GM18508 (cell line): Measurements from ENCODE around the gene RELN.

ENCODE experiments used
- ATAC-seq: cut with Tn5 transposase; IDR thresholded peaks from one replicate; pipeline ENCODE4 v1.9.1; 2021; ENCODE audit warnings: moderate number of reproducible peaks; ENCODE audit not compliant: insufficient read depth, unreplicated experiment

RELN gene

GRCh38 chr7:103748680-103749079 lies 240.8 kb downstream of the RELN start:
- ATAC-seq, result no peak

- ATAC-seq, result no peak
Observed at GRCh38 chr7:103735377-103735776, 254.1 kb downstream of the RELN start.

GRCh38 chr7:103731169-103731568 lies 258.3 kb downstream of the RELN start:
- ATAC-seq, result no peak

- no peak for ATAC-seq
Observed at GRCh38 chr7:103729026-103729425, 260.4 kb downstream of the RELN start.

- ATAC-seq, result no peak
Observed at GRCh38 chr7:103727982-103728610, 261.4 kb downstream of the RELN start.

GRCh38 chr7:103719070-103719469 lies 270.4 kb downstream of the RELN start:
- ATAC-seq, result no peak

GRCh38 chr7:103718482-103719061 lies 270.9 kb downstream of the RELN start:
- ATAC-seq, result no peak

GRCh38 chr7:103717574-103717973 lies 271.9 kb downstream of the RELN start:
- no peak for ATAC-seq

- ATAC-seq, result no peak
Observed at GRCh38 chr7:103715376-103716120, 273.9 kb downstream of the RELN start.

- no peak for ATAC-seq
Observed at GRCh38 chr7:103714376-103714927, 275.0 kb downstream of the RELN start.

GRCh38 chr7:103712991-103713778 lies 276.3 kb downstream of the RELN start:
- no peak for ATAC-seq

- no peak for ATAC-seq
Observed at GRCh38 chr7:103711413-103711812, 278.0 kb downstream of the RELN start.

GRCh38 chr7:103710247-103710646 lies 279.2 kb downstream of the RELN start:
- ATAC-seq, result no peak

GRCh38 chr7:103706805-103707204 lies 282.7 kb downstream of the RELN start:
- ATAC-seq, result no peak

- ATAC-seq, result no peak
Observed at GRCh38 chr7:103705542-103705941, 283.9 kb downstream of the RELN start.

- no peak for ATAC-seq
Observed at GRCh38 chr7:103704701-103705100, 284.8 kb downstream of the RELN start.

- no peak for ATAC-seq
Observed at GRCh38 chr7:103702982-103703381, 286.5 kb downstream of the RELN start.

- ATAC-seq, result no peak
Observed at GRCh38 chr7:103702454-103702853, 287.0 kb downstream of the RELN start.

GRCh38 chr7:103699032-103699431 lies 290.4 kb downstream of the RELN start:
- ATAC-seq, result no peak

- no peak for ATAC-seq
Observed at GRCh38 chr7:103698064-103698463, 291.4 kb downstream of the RELN start.

GRCh38 chr7:103695521-103695920 lies 293.9 kb downstream of the RELN start:
- ATAC-seq, result no peak
